Endothelial cell of hepatic sinusoid (primary cell): ENCODE data around the gene DCST1.

Source experiments
- in situ Hi-C: cut with HindIII; loops from 2 replicates; pipeline ENCODE4 v1.10.0; 2017; ENCODE audit warnings: low sequenced_read_pairs

Gene DCST1

DNA sequence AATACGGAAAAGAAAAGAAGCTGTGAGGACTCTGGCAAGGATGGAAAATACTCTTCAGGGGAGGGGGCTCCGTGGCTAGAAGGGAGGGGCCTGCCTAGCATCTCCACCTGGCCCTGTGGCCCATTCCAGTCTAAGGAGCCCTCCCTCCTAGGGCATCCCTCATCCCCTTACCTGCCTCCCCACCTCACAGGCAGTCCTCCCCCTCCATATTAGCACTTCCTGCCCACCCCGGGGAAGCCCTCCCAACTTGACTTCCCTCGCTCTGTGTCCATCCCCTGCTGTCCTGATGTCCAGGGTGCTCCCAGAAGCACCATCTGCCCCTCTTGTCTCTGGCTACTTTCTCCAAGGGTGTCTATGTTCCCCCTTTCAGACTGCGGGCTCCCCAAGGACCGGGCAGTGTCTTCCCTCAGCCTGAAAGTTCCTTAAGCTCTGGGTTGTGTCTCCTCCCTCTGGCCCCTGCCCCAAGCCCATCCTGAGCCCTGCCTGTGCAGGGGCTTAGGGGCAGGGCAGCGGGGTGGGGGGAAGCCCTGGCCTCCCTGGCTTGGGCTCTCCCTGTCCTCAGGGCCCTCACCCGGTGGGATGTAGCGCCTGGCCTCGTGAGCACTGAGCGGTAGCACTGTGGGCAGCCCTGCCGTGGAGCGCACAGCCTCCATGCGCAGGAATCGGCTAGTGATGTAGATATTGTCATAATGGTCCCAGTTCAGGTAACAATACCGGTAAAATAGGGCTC, 3.9 kb upstream of the DCST1 start:
- in situ Hi-C loops: no loop called here

DNA sequence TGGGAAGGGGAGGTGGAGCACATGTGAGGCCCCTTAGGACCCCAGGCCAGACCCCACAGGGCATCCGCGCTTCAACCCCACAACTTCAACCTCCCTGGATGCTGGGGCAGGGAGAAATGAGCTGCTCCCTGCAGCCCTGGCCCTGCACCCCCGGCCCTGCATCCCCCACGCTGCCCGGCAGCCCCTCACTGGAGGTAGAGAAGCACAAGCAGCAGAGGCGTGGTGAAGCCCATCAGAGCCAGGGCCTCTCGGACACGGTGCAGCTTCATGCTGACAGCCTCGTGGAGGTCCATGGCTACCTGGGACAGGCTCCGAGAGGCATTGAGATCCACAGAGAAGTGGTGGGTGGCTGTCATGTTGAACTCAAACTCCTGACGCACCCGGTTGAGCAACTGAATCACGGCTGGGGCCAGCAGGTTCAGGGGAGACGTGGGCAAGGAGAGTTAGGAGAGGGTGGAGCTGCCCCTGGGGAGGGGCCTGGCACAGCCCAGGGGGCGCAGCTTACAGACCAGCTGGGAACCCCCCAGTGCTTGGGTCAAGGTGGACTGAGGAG, 3.3 kb upstream of the DCST1 start:
- in situ Hi-C loops: no loop called here

DNA sequence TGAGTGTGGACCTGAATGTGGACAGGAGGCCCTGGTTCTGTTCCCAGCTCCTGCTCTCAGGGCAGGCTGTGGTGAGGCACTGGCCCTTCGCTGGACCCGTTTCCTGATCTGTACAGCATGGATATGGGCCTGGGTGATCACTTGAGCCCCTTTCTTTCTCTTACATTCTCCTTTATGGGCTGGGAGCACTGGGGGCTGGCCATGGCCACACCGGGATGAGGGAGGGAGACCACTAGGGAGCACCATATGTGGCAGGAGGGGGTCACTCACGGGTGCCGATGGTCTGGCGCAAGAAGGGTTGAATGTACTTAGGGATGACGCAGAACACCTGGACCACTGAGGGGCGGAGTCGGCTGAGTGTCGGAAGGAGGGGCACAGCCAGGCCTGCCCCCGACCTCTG, 2.7 kb upstream of the DCST1 start:
- in situ Hi-C loops: no loop called here

DNA sequence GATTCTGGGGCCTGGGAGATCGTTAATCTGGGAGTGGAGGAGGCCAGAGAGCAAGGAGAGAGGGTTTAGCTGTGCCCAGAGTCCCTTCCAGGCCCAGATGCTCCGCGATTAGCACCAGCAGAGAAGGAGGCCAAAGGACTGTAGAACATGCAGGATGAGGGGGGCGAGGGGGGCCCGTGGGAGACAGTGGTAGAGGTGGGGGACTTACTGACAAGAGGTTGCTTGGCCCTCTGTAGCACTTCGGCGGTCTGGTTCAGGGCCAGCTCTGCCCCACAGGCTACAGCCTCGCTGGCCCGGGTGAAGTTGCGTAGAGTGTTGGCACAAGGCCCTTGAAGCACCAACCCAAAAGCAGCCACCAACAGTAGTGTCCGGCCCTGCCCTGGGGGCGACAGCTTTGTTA, 738 bp upstream of the DCST1 start:
- in situ Hi-C loops: no loop called here

DNA sequence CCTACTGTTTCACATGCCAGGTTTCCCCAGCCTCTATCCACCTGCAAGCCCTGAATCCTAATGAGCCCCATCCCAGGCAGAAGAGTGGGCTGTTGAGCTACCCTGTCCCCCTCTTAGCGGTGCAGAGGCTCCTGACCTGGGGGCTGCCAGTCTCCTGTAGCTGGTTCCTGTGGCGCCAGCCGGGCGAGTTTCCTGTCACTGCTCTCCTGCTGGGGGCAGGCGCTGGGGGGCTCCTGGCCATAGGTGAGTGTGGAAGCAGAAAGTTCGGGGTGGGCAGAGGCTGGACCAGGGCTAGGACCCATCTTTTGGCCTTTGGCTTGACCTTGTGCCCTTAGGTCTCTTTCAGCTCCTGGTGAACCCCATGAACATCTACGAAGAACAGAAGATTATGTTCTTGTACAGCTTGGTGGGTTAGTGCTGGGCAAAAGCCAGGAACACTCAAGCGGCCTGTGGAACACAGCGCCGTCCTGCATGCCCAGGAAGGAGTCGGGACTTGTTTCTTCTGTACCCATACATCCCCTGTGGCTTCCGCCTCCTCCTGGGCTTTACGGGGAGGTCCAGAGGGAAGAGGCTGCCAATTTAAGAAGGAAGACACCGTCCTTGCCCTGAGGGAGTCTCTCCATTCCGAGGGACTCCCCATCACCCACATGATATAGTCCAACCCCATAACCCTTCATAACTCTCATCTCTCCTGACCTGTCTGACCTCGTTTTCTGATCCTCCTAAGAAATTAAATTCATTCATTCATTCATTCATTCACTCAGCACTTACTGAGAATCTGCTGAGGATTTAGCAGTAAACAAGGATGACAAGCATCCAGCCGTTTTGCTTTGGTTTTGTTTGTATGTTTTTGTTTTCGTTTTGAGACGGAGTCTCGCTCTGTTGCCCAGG, 939 bp downstream of the DCST1 start:
- in situ Hi-C loops: no loop called here

DNA sequence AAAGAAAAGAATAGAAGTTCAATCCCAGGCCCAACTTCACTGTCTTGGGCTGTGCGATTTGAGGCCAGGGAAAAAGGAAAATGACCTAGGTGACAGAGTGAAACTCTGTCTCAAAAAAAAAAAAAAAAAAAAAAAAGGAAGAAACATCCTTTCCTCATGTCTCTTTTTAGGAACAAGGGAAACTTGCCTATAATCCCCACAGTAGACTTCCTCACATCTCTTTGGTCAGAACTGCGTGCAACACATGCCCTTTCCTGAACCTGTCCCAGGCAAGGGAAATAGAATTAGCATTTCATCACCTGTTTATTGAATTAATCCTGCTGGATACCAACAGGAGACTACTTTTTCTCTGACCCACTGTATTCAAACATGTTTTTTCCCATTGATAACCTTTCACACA, 2.3 kb downstream of the DCST1 start:
- in situ Hi-C loops: no loop called here

DNA sequence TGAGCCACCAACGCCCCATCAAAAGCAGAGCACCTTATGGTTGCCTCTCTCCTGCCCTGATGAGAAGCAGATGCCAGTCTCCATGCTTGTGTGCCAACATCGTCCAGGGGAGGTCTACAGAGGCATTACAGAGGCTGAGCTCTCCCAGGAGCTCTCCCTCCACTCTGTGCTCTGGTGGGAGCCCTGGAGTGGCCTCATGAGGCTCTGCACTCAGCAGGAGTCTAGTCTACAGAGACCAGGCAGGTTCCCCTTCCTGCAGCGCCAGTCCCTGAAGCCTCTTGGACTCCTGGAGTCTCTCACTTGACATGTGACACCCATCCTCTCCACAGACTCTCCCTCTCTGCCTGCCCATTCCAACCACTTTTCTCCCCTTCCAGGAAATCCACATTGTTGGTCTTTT, 3.4 kb downstream of the DCST1 start:
- in situ Hi-C loops: no loop called here

DNA sequence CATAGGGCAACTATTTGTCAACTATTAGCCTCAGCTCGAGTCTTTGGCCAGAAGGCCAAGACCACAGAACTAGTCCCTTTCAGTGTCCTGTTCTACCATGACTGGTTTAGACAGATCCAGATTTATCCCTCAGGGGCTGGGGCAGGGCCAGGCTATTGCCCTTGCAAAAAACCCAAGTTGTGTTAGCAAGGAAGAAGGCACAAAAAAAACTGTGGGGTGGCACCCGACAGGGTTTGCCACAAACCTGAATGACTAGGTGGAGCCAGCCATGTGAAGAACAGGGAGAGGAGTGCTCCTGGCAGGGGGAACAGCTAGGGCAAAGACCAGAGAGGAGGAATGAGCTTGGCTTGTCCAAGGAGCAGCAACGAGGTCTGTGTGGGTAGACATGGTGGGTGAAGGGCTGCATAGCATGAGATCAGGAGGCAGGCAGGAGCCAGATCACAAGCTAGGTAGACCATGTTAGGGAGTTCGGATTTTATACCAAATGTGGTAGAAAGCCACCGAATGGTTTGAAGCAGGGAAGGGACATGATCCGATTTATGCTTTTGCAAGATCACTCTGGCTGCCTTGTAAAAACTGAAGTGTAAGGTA, 4.3 kb downstream of the DCST1 start:
- in situ Hi-C loops: no loop called here

DNA sequence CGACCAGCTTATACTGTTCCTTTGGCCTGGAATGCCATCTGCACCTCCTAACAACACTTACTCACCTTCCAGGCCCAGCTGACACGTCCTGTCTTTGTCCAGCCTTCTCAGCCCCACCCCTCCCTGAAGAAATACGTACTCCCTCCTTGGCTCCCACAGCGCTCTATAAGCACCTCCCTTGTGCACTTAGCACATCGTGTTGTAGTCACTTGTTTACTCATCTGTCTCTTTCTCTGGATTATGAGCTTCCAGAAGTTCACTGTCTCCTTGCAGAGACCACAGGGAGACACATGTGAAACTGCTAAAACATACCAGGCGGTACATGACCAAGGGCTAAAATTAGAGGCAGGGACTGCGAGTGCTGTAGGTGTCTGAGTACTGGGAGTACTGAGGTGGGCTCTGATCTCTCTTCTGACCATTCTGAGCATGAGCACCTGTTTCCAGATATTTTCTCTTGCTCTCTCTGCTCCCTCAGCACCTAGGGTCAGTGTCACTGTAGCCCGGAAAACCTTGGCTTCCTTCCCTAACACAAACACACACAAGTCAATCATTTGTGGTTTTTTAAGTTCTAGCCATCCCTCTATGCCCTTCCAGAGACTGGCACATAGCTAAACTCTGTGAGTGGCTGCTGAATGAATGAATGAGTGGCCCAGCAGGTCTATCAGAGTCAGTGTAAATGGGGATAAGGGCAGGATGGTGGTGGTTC, 5.1 kb downstream of the DCST1 start:
- in situ Hi-C loops: no loop called here

DNA sequence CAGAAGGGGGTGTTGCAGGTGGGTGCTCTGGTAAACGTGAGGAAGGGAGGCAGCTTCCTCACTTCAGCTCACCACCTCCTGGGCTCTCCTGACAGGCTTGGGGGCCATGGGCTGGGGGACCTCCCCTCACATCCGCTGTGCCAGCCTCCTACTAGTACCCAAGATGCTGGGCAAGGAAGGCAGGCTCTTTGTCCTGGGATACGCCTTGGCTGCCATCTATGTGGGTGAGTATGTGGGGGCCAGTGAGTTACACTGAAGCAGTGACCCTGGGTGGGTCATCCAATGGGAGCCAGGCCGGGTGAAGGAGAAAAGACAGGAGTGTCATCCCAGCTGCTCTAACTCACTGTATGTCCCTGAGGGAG, 5.7 kb downstream of the DCST1 start:
- in situ Hi-C loops: no loop called here

DNA sequence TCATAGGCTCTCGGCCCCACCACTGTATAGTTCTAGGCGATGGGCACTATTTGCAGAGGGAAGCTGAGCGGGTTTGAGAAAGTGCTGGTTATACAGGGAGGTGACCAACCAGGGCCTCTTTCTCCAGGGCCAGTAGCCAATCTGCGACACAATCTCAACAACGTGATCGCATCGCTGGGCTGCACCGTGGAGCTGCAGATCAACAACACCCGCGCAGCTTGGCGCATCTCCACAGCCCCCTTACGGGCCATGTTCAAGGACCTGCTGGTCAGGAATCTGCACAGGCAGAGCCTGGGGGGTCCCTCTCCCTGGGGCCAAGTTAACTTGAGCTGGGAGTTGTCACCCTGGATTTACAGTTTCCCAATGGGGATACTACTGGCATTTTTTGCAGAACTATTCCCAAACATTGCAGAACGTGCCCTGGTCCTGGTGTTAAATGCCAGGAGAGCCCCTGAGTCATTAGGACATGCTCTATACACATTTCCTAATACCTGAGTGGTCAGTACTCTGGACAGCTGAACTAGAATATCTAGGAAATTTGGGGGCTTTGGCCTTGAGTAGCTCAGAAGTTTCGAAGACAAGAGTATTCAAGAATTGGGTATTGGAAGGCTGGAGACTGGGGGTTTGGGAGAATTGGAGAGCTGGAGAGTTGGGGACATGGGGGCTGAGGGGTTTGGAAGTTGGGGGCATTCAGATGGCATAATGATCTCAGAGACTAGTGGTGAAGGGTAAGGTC, 6.9 kb downstream of the DCST1 start:
- in situ Hi-C loops: no loop called here

DNA sequence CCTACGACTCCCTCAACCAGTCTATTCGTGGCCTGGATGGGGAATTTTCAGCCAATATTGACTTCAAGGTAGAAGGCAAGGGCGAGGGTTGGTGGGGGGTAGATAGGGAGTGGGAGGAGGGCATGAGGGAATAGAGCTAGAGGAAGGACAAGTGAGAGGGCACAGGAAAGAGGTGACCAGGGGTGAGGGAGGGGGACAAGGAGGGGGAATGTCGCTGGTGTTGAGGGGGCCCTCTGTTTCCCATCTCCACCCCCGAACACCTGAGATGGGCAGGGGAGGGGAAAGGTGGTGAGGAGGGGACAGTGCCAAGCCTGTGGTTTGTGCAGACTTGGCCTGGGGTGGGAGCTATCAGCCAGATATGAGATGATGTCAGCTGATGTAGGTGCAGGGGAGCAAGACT, 9.2 kb downstream of the DCST1 start:
- in situ Hi-C loops: no loop called here

DNA sequence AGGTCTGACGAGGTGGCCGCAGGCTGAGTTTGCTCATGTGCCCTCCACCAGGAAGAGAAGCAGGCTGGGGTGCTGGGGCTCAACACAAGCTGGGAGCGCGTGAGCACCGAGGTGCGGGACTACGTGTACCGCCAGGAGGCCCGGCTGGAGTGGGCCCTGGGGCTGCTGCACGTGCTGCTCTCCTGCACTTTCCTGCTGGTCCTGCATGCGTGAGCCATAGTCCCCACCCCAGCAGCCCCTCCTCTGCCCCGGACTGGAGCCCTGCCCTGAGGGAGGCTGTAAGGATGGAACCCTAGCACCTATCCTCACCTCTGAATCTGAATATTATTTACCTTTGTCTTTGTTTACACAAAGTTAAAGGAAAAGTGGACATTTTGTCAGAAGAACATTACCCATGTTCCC, 9.7 kb downstream of the DCST1 start:
- in situ Hi-C loops: no loop called here

DNA sequence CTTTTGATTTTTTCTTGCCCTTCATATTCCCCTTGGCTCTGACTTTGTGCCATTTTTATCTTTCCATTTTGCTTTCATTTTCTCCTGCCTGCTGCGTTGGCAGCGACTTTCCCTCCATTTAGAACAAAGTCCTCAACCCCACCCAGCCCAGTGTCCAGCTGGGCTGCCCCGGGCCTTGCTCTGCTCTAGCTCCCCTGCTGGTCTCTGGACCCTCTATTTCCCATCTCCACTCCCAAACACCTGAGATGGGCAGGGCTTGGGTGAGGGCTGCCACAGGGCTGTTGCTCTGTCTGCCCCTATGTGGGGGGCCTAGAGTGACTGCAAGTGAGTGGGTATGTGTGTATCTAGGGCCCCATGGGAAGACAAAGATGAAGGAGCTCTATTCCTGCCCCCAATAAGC, 10.2 kb downstream of the DCST1 start:
- in situ Hi-C loops: no loop called here

DNA sequence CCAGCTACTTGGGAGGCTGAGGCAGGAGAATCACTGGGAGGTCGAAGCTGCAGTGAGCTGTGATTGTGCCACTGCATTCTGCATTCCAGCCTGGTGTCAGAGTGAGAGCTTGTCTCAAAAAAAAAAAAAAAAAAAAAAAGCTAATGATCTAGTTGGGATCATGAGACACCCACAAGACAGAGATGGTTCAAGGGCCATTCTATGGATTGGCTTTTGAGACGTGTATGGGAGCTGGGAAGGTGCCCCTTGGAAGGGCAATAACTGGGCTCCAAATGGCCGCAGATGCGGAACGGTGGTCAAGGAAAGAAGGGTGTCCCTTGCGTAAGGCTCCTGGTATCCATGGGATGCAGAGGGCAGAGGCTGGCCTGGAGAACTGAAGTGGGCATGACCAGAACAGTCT, 10.7 kb downstream of the DCST1 start:
- in situ Hi-C loops: no loop called here

DNA sequence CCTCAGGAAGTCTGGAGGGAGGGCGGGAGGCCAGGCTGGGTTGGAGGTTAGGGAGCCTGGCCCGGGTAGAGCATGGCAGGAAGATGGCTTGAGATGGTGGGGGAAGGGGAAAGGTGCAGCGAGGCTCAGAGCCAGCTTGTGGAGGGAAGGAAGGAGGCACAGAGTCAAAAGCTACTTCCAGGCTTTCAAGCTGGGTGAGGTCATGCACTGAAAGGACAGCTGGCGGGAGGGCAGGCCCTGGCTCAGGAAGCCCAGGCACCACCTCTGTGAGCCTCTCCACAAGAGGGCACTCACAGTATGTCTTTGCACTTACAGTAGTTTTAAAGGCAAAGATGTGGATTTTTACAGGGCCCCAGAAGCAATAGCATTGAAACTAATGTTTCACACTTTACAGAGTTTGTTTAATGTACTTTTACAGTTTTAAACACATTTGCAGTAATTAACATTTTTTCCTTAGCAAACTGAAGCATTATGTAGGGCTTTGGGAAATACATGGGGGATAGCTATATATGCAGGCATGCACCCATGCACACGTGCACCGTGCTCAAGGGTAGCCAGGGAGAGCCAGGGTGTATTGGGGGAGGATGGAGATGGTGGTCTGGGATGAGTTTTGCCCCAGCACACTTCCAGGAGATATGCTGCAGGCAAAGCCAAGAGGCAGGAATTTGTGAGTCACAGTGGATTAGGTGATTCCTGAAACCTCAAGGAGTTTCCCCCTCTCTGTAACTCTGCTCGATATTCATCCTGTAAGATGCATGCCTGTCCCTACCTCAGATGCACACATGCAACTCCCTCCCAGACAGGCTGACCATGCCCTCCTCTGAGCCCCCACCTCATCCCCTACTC, 11.4 kb downstream of the DCST1 start:
- in situ Hi-C loops: no loop called here

DNA sequence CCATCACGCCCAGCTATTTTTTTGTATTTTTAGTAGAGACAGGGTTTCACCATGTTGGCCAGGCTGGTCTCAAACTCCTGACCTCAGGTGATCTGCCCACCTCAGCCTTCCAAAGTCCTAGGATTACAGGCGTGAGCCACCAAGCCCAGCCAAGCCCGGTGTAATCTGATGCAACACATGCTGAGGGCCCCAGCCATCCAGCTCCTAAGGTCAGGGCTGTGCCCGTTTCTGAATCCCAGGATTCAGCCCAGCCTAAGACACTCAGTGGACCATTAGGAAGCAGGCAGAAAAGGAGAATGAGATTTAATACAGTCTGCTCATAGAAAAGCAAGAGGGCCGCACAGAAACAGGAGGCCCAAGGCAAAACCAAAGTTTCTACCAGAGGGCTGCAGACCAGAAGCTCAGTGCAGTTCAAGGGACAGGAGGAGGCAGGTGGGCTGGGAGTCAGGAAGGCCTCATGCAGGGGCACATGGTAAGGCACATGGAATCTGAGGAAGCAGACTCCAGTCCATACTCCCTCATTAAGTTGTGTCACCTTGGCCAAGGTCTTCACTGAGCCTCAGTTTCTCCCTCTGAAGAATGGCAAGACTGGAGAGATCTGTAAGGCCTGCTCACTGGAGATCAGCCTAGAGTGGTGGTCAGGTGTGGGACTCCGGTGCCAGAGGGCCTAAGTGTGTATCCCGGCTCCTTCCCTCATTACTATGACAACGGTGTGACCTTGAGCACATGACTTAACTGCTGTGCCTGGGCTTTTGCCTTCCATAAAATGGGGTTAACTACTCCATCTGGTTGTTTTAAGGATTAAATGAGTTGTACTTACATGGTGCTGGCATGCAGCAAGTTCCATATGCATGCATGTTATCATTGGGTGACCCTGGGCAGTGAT, 15.1 kb downstream of the DCST1 start:
- in situ Hi-C loops: no loop called here
